HEK293 (cell line): Measurements from ENCODE around the gene TEX2.

ENCODE experiments used
- CTCF ChIA-PET: fragments of 350-600 bp; formaldehyde crosslinking; extraction: SDS; loops from one replicate; lab custom pipeline; 2021; ENCODE audit warnings: antibody characterized with exemption; lab: Yijun Ruan, JAX
- POLR2A ChIA-PET: fragments of 300-600 bp; formaldehyde crosslinking; extraction: SDS; loops from one replicate; lab custom pipeline; 2020; ENCODE audit warnings: antibody characterized with exemption, inconsistent platforms; lab: Yijun Ruan, JAX
- H3K27ac ChIP-seq: fragments of 200-500 bp; sonication (Bioruptor generic); 2 replicates; pipeline ENCODE4 v1.5.1; 2014; ENCODE audit warnings: low read depth, low read length, control low read depth, inconsistent platforms; ENCODE audit errors: extremely low read depth
- H3K36me3 ChIP-seq, 2 experiments: fragments of 200-500 bp in 1 of 2; sonication (Bioruptor generic) in 1 of 2; 1 replicate in 1 of 2; 2 replicates in 1 of 2; pipeline ENCODE4 v1.5.1; 2014 to 2017; ENCODE audit warnings: inconsistent platforms in 2 of 2, low read length in 2 of 2; ENCODE audit not compliant: control insufficient read depth in 2 of 2, insufficient read depth in 1 of 2
- H3K4me1 ChIP-seq: fragments of 200-500 bp; sonication (Bioruptor generic); 2 replicates; pipeline ENCODE4 v1.5.1; 2014; ENCODE audit warnings: mild to moderate bottlenecking, low read length, inconsistent platforms; ENCODE audit not compliant: control insufficient read depth, insufficient read depth
- H3K4me3 ChIP-seq: 2 replicates; pipeline ENCODE4 v1.5.1; 2011; ENCODE audit warnings: low read depth, mild to moderate bottlenecking, control low read depth, low read length, moderate library complexity
- H3K9me3 ChIP-seq: fragments of 200-500 bp; sonication (Bioruptor generic); 2 replicates; pipeline ENCODE4 v1.5.1; 2014; ENCODE audit warnings: low read depth, low read length, inconsistent platforms; ENCODE audit not compliant: control insufficient read depth, insufficient read depth
- BCL11A ChIP-seq: fragments of 450-650 bp; formaldehyde crosslinking; IDR thresholded peaks from 2 replicates; pipeline ENCODE4 v1.5.1; 2016; ENCODE audit warnings: low read depth, missing biosample characterization, missing genetic modification characterization
- BCL11B ChIP-seq: fragments of 450-650 bp; formaldehyde crosslinking; IDR thresholded peaks from 2 replicates; pipeline ENCODE4 v1.5.1; 2016; ENCODE audit warnings: low read depth, missing biosample characterization, missing genetic modification characterization
- ELK4 ChIP-seq: IDR thresholded peaks from 2 replicates; pipeline ENCODE4 v1.6.1; 2011; ENCODE audit warnings: mild to moderate bottlenecking, low read depth, low read length, borderline replicate concordance
- PRDM1 ChIP-seq: fragments of 450-650 bp; formaldehyde crosslinking; IDR thresholded peaks from 2 replicates; pipeline ENCODE4; 2016; ENCODE audit warnings: missing biosample characterization, missing genetic modification characterization
- TCF7L2 ChIP-seq: IDR thresholded peaks from 2 replicates; pipeline ENCODE4 v1.6.1; 2011; ENCODE audit warnings: low read depth, mild to moderate bottlenecking, inconsistent platforms, low read length, moderate library complexity, borderline replicate concordance
- YY2 ChIP-seq: fragments of 450-650 bp; formaldehyde crosslinking; IDR thresholded peaks from 2 replicates; pipeline ENCODE4 v1.5.1; 2016; ENCODE audit warnings: missing biosample characterization, missing genetic modification characterization
- ZFHX2 ChIP-seq: fragments of 450-650 bp; formaldehyde crosslinking; conservative IDR thresholded peaks from 2 replicates; pipeline ENCODE4 v1.5.1; 2016; ENCODE audit warnings: missing biosample characterization, missing genetic modification characterization
- ZNF121 ChIP-seq: fragments of 450-650 bp; formaldehyde crosslinking; IDR thresholded peaks from 2 replicates; pipeline ENCODE4 v1.5.1; 2016; ENCODE audit warnings: missing biosample characterization, missing genetic modification characterization
- ZNF248 ChIP-seq: fragments of 450-650 bp; formaldehyde crosslinking; IDR thresholded peaks from 2 replicates; pipeline ENCODE4 v1.5.1; 2017; ENCODE audit warnings: missing biosample characterization, missing genetic modification characterization
- ZNF354C ChIP-seq: fragments of 450-650 bp; formaldehyde crosslinking; IDR thresholded peaks from 2 replicates; pipeline ENCODE4 v1.5.1; 2016; ENCODE audit warnings: missing biosample characterization, missing genetic modification characterization, low read depth, borderline replicate concordance
- ZNF394 ChIP-seq: fragments of 450-650 bp; formaldehyde crosslinking; IDR thresholded peaks from 2 replicates; pipeline ENCODE4 v1.5.1; 2016; ENCODE audit warnings: missing biosample characterization, missing genetic modification characterization, mild to moderate bottlenecking, moderate library complexity, borderline replicate concordance
- ZNF426 ChIP-seq: fragments of 450-650 bp; formaldehyde crosslinking; IDR thresholded peaks from 2 replicates; pipeline ENCODE4 v1.5.1; 2017; ENCODE audit warnings: missing biosample characterization, missing genetic modification characterization, mild to moderate bottlenecking, inconsistent platforms, moderate library complexity
- ZNF514 ChIP-seq: fragments of 450-650 bp; formaldehyde crosslinking; IDR thresholded peaks from 2 replicates; pipeline ENCODE4 v1.5.1; 2016; ENCODE audit warnings: missing biosample characterization, missing genetic modification characterization
- ZNF530 ChIP-seq: fragments of 450-650 bp; formaldehyde crosslinking; IDR thresholded peaks from 2 replicates; pipeline ENCODE4 v1.5.1; 2016; ENCODE audit warnings: low read depth, missing biosample characterization, missing genetic modification characterization
- ZNF549 ChIP-seq: fragments of 450-650 bp; IDR thresholded peaks from 2 replicates; pipeline ENCODE4 v1.5.1; 2018; ENCODE audit warnings: missing biosample characterization, missing genetic modification characterization, mild to moderate bottlenecking, inconsistent platforms, moderate library complexity
- ZNF558 ChIP-seq: fragments of 450-650 bp; formaldehyde crosslinking; IDR thresholded peaks from 2 replicates; pipeline ENCODE4 v1.5.1; 2016; ENCODE audit warnings: missing biosample characterization, missing genetic modification characterization
- ZNF624 ChIP-seq: fragments of 450-650 bp; formaldehyde crosslinking; IDR thresholded peaks from 2 replicates; pipeline ENCODE4 v1.5.1; 2017; ENCODE audit warnings: missing biosample characterization, missing genetic modification characterization
- ZNF837 ChIP-seq: fragments of 450-650 bp; formaldehyde crosslinking; IDR thresholded peaks from 2 replicates; pipeline ENCODE4 v1.5.1; 2016; ENCODE audit warnings: missing biosample characterization, missing genetic modification characterization
- TF ChIP-seq, protein P1 (sequence below): fragments of 450-650 bp; formaldehyde crosslinking; IDR thresholded peaks from 2 replicates; pipeline ENCODE4 v1.5.1; 2016; ENCODE audit warnings: missing biosample characterization, missing genetic modification characterization
- TF ChIP-seq, protein P2 (sequence below): fragments of 450-650 bp; formaldehyde crosslinking; IDR thresholded peaks from 2 replicates; pipeline ENCODE4 v1.5.1; 2017; ENCODE audit warnings: missing biosample characterization, missing genetic modification characterization

TEX2 gene

GRCh38 chr17:64154717-64155116 lies 108.3 kb downstream of the TEX2 start (continued):
- TF ChIP-seq, protein P1, sequence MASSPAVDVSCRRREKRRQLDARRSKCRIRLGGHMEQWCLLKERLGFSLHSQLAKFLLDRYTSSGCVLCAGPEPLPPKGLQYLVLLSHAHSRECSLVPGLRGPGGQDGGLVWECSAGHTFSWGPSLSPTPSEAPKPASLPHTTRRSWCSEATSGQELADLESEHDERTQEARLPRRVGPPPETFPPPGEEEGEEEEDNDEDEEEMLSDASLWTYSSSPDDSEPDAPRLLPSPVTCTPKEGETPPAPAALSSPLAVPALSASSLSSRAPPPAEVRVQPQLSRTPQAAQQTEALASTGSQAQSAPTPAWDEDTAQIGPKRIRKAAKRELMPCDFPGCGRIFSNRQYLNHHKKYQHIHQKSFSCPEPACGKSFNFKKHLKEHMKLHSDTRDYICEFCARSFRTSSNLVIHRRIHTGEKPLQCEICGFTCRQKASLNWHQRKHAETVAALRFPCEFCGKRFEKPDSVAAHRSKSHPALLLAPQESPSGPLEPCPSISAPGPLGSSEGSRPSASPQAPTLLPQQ (tag by site-specific recombination) = no peak
- TF ChIP-seq BCL11B (tag by site-specific recombination) (no peak), ZNF837 (tag by site-specific recombination) (no peak)
- TF ChIP-seq, all 188 proteins: peak for 0

DNA sequence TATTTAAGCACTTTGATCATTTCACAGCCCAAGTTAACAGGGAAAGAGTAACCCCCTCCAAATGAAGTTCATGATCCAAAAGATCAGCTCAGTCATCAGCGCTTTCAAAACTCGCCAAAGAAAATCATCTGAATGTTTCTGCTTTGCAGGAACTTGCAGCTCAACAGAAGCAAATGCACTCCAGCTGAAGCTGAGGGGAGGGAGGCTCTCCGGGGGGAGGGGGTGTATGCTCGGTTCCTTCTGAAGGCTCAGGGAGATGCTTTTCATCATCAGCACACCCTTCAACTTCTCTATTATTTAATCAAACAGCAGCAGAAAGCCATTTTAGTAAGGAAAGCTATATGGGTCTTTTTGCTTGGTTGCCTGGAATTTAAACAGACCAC lies 108.8 kb downstream of the TEX2 start:
- Histone ChIP-seq H3K4me3 (no peak overlapping the region), H3K9me3 (no peaks in the 10 kb centered on the region), H3K4me1 (no peaks in the 10 kb centered on the region), H3K36me3 (peaks cover 6 to 29% of the 10 kb centered on the region in 2 experiments; a peak in 2 of 3 replicates), H3K27ac (no peak overlapping the region)
- POLR2A ChIA-PET = interaction anchor here (1.8 kb wide), 1 partner anchor 9 kb away, joined by 6 read pairs; no protein-coding TSS in a partner anchor
- no peak for TF ChIP-seq ZFHX2
- no peak for TF ChIP-seq ZNF248 (tag by site-specific recombination)
- no peak for TF ChIP-seq PRDM1 (tag by site-specific recombination)
- no peak for TF ChIP-seq TCF7L2
- no peak for TF ChIP-seq ZNF558
- no peak for TF ChIP-seq ZNF624
- TF ChIP-seq YY2 (tag by site-specific recombination) = no peak
- CTCF ChIA-PET = interaction anchor here (0.6 to 1.3 kb wide), 3 partner anchors 15 to 167 kb away, joined by 3 to 5 read pairs (median 3); no protein-coding TSS in a partner anchor

- H3K4me1 ChIP-seq = no peaks in the 10 kb centered on the region
- peak; percentile 67; the same call in 1 of the 2 replicates for TF ChIP-seq ZNF121 (tag by site-specific recombination)
- no peak for TF ChIP-seq ZNF394 (tag by site-specific recombination)
- CTCF ChIA-PET = interaction anchor here (0.7 kb wide), 2 partner anchors 16 to 106 kb away, joined by 3 read pairs; no protein-coding TSS in a partner anchor
- peaks cover 6 to 34% of the 10 kb centered on the region in 2 experiments; a peak in 2 of 3 replicates for H3K36me3 ChIP-seq
- H3K4me3 ChIP-seq = no peak overlapping the region
- H3K27ac ChIP-seq = no peak overlapping the region
- H3K9me3 ChIP-seq = no peaks in the 10 kb centered on the region
- POLR2A ChIA-PET = interaction anchor here (1.8 kb wide), 1 partner anchor 8 kb away, joined by 6 read pairs; no protein-coding TSS in a partner anchor
Observed at GRCh38 chr17:64153565-64154312, 109.3 kb downstream of the TEX2 start.

DNA sequence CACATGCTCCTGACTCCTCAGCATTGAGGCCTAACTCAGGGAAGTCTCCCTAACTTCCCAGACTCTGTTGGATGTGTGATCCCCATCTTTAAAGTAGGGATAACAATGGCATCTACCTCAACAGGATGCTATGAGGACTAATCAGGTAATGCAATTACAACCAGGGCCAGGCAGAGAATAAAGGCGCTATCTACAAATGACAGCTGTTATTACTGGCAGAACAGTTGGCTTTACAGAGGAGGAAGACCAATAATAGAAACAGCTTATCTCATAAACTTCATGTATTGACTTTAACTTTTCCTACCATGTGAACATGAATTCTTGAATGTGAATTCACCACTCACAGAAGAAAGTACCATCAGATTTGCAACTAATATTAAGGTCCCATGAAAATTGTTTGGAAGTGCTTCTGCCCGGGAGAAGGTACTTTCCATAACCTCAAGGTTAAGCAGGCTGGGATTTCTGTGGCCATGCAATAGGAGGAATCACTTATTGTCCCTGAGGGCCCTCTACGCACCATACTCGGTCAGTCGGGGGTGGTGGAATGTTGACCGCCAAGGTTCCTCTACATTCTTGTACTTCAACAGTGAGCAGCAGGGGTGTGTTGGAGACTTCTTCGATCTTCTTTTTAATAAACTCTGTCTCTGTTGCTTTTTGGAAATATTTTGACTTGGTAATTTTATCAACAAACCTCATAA lies 110.5 kb downstream of the TEX2 start:
- ChIA-PET POLR2A (no interaction called here), CTCF (interaction anchor here (0.6 to 0.9 kb wide), 2 partner anchors 240 to 245 kb away, joined by 3 read pairs; no protein-coding TSS in a partner anchor)
- Histone ChIP-seq H3K27ac (no peak overlapping the region), H3K36me3 (peaks cover 6 to 41% of the 10 kb centered on the region in 2 experiments; a peak in 2 of 3 replicates), H3K9me3 (no peaks in the 10 kb centered on the region), H3K4me3 (no peak overlapping the region)
- TF ChIP-seq ZNF426 (no peak), ZNF530 (tag by site-specific recombination) (no peak), YY2 (tag by site-specific recombination) (no peak), BCL11B (tag by site-specific recombination) (no peak), BCL11A (tag by site-specific recombination) (no peak), ZNF354C (tag by site-specific recombination) (no peak), ZNF514 (tag by site-specific recombination) (no peak), ZNF549 (tag by site-specific recombination) (no peak), ELK4 (no peak)
- TF ChIP-seq, protein P2, sequence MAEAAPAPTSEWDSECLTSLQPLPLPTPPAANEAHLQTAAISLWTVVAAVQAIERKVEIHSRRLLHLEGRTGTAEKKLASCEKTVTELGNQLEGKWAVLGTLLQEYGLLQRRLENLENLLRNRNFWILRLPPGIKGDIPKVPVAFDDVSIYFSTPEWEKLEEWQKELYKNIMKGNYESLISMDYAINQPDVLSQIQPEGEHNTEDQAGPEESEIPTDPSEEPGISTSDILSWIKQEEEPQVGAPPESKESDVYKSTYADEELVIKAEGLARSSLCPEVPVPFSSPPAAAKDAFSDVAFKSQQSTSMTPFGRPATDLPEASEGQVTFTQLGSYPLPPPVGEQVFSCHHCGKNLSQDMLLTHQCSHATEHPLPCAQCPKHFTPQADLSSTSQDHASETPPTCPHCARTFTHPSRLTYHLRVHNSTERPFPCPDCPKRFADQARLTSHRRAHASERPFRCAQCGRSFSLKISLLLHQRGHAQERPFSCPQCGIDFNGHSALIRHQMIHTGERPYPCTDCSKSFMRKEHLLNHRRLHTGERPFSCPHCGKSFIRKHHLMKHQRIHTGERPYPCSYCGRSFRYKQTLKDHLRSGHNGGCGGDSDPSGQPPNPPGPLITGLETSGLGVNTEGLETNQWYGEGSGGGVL (tag by site-specific recombination) = no peak
- TF ChIP-seq, all 188 proteins: peak for 0
- no peaks in the 10 kb centered on the region for H3K4me1 ChIP-seq
